Measurements from ENCODE around the gene CELSR1. TPM values are rescaled to one million over a fixed set of nuclear protein-coding genes. Genes with fewer than 3 reads are reported as not detected.

The CELSR1 gene
- total RNA-seq, 1 donor from 2014 or later = 32.9 TPM

DNA sequence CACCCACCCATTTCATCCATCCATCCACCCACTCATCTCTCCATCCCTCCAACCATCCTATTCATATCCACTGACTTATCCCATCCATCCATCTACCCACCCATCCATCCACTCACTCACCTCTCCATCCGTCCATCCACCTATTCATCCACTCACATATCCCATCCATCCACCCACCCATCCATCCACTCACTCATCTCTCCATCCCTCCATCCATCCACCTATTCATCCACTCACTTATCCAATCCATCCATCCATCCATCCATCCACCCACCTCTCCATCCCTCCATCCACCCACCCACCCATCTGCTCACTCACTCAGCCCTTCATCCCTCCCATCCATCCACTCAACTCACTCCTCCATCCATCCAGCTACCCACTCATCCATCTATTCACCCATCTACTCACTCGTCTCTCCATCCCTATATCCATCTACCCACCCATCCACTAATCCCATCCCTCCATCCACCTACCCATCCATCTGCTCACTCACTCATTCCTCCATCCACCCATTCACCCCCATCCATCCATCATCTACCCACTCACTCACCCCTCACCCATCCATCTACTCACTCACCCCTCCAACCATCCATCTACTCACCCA, 165.7 kb downstream of the CELSR1 start:
- H3K27ac ChIP-seq = no peak overlapping the region
- TF ChIP-seq POLR2AphosphoS5 (IDR thresholded peaks at IDR 0.05; ENCODE audit: insufficient read depth in 1 of 2, low read depth in 1 of 2) = no peak
- TF ChIP-seq, protein P1, sequence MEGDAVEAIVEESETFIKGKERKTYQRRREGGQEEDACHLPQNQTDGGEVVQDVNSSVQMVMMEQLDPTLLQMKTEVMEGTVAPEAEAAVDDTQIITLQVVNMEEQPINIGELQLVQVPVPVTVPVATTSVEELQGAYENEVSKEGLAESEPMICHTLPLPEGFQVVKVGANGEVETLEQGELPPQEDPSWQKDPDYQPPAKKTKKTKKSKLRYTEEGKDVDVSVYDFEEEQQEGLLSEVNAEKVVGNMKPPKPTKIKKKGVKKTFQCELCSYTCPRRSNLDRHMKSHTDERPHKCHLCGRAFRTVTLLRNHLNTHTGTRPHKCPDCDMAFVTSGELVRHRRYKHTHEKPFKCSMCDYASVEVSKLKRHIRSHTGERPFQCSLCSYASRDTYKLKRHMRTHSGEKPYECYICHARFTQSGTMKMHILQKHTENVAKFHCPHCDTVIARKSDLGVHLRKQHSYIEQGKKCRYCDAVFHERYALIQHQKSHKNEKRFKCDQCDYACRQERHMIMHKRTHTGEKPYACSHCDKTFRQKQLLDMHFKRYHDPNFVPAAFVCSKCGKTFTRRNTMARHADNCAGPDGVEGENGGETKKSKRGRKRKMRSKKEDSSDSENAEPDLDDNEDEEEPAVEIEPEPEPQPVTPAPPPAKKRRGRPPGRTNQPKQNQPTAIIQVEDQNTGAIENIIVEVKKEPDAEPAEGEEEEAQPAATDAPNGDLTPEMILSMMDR (IDR thresholded peaks at IDR 0.05) = no peak
- TF ChIP-seq POLR2A (IDR thresholded peaks at IDR 0.05) = no peak
- peaks cover 0 to 10% of the 10 kb centered on the region in 2 donors for H3K36me3 ChIP-seq
- H3K27me3 ChIP-seq = no peaks in the 10 kb centered on the region
- H3K9me3 ChIP-seq = no peaks in the 10 kb centered on the region
- H3K4me1 ChIP-seq = peaks cover 19% of the 10 kb centered on the region
- no peak for DNase-seq (ENCODE audit: extremely low spot score in 2 of 2)
- H3K4me3 ChIP-seq = no peak overlapping the region
- intact Hi-C loops (cut with DNase I) = loop anchor here (5.0 kb wide), 1 partner anchor 171 kb away; no protein-coding TSS in a partner anchor

DNA sequence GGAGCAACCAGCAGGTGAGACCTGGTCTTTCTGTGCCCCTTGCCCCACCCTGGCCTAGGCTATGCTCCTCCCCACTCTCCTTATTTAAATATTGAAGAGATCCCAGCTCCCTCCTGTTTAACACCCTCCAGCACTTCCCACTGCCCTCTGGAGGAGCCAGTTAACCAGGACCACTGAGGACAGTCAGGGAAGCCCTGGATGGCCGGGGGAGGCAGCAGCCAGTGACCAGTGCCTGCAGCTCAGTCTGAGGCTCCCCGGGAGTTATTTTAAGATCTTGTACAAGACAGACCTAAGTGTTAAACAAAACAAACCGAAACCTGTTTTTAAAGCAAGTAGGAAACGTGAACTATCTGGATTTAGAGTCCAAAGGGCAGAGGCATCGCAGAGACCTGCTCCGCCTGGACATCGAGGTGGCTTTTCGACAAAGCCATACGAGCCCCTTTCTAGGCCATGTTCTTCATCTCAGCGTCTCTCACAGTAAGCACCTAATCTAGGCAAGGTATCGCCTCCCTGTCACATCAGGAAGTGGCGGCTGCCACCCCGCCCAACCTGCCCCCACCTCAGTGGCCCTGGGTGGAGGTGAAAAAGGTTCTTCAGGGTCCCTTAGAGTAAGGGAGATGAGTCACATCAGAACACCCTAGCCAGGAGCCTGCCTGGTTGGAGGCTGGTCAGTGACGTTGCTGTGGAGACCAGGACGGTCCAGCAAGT, 166.7 kb downstream of the CELSR1 start:
- H3K4me3 ChIP-seq = no peak overlapping the region
- no peaks in the 10 kb centered on the region for H3K9me3 ChIP-seq
- TF ChIP-seq POLR2AphosphoS5 (IDR thresholded peaks at IDR 0.05; ENCODE audit: insufficient read depth in 1 of 2, low read depth in 1 of 2) (no peak), POLR2A (IDR thresholded peaks at IDR 0.05) (no peak)
- no peak for DNase-seq (ENCODE audit: extremely low spot score in 2 of 2)
- no peaks in the 10 kb centered on the region for H3K36me3 ChIP-seq
- H3K27ac ChIP-seq = no peak overlapping the region
- H3K27me3 ChIP-seq = no peaks in the 10 kb centered on the region
- intact Hi-C loops (cut with DNase I) = loop anchor here (5.0 kb wide), 1 partner anchor 172 kb away; no protein-coding TSS in a partner anchor
- H3K4me1 ChIP-seq = peaks cover 19% of the 10 kb centered on the region

DNA sequence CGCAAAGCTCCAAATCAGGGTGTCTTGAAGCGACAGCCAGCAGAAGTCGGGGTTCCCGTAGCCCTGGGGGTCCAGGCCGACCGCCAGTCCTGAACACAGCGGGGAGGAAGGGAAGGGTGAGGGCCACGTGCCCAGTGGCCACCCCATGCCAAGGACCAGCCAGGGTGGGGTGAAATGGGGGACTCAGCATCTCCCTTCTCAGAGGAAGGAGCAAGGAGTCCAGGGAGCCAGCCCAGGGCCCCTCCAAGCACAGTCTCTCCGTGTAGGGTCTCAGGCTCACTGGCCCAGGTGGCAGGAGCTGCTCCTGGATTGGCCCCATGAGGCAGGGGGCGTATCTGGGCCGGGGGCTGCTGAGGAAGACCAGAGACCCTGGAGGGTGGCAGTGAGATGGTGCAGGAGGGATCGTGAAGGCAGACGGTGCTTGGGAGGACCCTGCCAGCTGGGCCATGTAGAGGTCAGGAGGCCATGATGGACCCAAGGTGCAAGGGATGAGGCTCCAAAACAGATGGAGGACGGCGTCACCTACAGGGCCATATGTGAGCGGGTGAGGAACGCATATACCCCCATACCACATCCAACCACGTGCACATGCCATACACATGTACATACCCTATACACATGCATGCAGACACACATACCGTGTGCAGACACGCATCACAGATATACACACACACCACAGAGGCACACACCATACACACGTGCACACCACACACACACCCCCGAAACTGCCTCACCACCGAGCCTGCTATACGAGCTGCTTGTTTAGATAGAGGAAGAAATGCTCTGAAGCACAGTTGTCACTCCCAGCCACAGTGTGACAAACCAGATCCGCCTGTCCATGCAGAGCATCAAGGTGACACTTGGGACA, 167.5 kb downstream of the CELSR1 start:
- peaks cover 19% of the 10 kb centered on the region for H3K4me1 ChIP-seq
- H3K27me3 ChIP-seq = no peaks in the 10 kb centered on the region
- no peak for DNase-seq (ENCODE audit: extremely low spot score in 2 of 2)
- no peak overlapping the region for H3K4me3 ChIP-seq
- no peaks in the 10 kb centered on the region for H3K9me3 ChIP-seq
- peaks cover 0 to 3% of the 10 kb centered on the region in 2 donors for H3K36me3 ChIP-seq
- no peak overlapping the region for H3K27ac ChIP-seq
- TF ChIP-seq POLR2AphosphoS5 (IDR thresholded peaks at IDR 0.05; ENCODE audit: insufficient read depth in 1 of 2, low read depth in 1 of 2) (no peak), POLR2A (IDR thresholded peaks at IDR 0.05) (no peak)
- TF ChIP-seq, protein P1 (IDR thresholded peaks at IDR 0.05) = no peak
- intact Hi-C loops (cut with DNase I) = loop anchor here (5.0 kb wide), 1 partner anchor 172 kb away; no protein-coding TSS in a partner anchor

DNA sequence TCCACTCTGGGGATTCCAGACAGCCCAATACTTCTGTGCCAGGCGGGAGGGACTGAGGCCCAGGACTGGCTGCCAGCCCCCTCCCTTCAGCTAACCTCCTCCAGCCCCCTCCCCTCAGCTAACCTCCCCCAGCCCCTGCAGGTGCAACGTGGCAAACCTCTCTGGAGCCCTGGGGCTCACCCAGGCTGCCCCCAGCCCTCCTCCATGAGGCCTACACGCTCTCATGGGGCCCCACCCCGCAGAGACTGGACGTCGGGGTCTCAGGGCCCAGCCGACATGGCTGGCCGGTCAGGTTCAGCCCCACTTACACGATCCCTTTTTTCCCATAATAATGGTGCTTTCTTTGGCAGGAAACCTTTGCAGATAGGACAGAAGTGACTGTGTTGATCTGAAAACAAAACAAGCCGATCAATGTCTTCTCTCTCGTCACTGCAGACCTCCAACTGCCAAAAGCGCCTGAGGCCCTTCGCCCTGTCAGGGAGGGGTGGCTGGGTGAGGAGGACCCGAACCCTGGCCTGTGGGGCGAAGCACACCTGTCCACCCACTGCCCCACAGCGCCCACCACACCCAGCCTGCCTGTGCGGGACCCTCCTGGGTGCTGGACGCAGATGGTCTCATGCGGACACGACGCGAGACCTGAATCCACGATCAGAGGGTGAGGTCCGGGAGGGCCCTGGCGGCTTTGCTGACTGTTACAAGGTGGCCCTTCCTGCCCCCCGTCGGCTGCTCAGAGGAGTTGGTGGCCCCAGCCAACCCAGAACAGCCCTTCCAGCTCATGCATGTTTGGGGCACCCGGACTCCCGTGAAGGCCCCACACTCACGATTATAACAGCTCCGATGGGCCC, 168.3 kb downstream of the CELSR1 start:
- no peaks in the 10 kb centered on the region for H3K27me3 ChIP-seq
- no peaks in the 10 kb centered on the region for H3K9me3 ChIP-seq
- TF ChIP-seq, protein P1 (IDR thresholded peaks at IDR 0.05) = no peak
- TF ChIP-seq POLR2A (IDR thresholded peaks at IDR 0.05) = no peak
- TF ChIP-seq POLR2AphosphoS5 (IDR thresholded peaks at IDR 0.05; ENCODE audit: insufficient read depth in 1 of 2, low read depth in 1 of 2) = no peak
- peaks cover 0 to 8% of the 10 kb centered on the region in 2 donors for H3K36me3 ChIP-seq
- DNase-seq (ENCODE audit: extremely low spot score in 2 of 2) = no peak
- no peak overlapping the region for H3K4me3 ChIP-seq
- H3K4me1 ChIP-seq = peaks cover 11% of the 10 kb centered on the region
- H3K27ac ChIP-seq = no peak overlapping the region
- intact Hi-C loops (cut with DNase I) = no loop called here

Measured in vagina (tissue), 2 donors.